Ovary (tissue), 3 donors: ENCODE measurements around the gene ZNF234.
"Not testable (repeated sequence)": the region's sequence is repeated elsewhere in the genome, so short reads cannot be mapped to it uniquely, and the experiment has no call there.

Experiments
- CTCF ChIP-seq, 3 donors: fragments of 450-650 bp in 2 of 3; fragments of 200-600 bp in 1 of 3; IDR thresholded peaks; one replicate each; pipeline versions ENCODE4 v1.5.1 to v1.8.0; 2016 to 2022; ENCODE audit warnings: antibody characterized with exemption in 3 of 3, mild to moderate bottlenecking in 1 of 3
- EP300 ChIP-seq: sonication (generic); formaldehyde crosslinking; IDR thresholded peaks from one replicate; pipeline ENCODE4 v1.6.1; 2017; ENCODE audit warnings: antibody characterized with exemption
- donor health status: DM: no; HTN: no; CAD: no.

DNA sequence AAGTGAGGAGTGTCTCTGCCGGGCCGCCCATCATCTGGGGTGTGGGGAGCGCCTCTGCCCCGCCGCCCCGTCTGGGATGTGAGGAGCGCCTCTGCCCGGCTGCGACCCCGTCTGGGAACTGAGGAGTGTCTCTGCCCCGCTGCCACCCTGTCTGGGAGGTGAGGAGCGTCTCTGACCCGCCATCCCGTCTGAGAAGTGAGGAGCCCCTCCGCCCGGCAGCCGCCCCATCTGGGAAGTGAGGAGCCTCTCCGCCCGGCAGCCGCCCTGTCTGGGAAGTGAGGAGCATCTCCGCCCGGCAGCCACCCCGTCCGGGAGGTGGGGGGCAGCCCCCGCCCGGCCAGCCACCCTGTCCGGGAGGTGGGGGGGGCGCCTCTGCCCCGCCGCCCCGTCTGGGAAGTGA lies 62.5 kb downstream of the ZNF234 start:
- not testable (repeated sequence) for TF ChIP-seq CTCF (IDR thresholded peaks at IDR 0.05); EP300
